NCI-H748 (cell line): ENCODE data around the gene PPARD.
A peak's percentile ranks its signal among the peaks of the same experiment; 100 is the strongest.

Source experiments
- DNase-seq: peaks from one replicate; lab custom pipeline; 2025; ENCODE audit not compliant: unreplicated experiment; lab: John Stamatoyannopoulos, UW

PPARD gene

GRCh38 chr6:35354361-35355135, 12.2 kb downstream of the PPARD start:
- no peak for DNase-seq

GRCh38 chr6:35356391-35356790, 14.0 kb downstream of the PPARD start:
- peak; percentile 24 for DNase-seq

- DNase-seq, result no peak
Observed at GRCh38 chr6:35357677-35358076, 15.3 kb downstream of the PPARD start.

GRCh38 chr6:35358086-35358485, 15.7 kb downstream of the PPARD start:
- no peak for DNase-seq

GRCh38 chr6:35359346-35359743, 17.0 kb downstream of the PPARD start:
- no peak for DNase-seq

GRCh38 chr6:35359744-35360348, 17.5 kb downstream of the PPARD start:
- DNase-seq, result no peak

GRCh38 chr6:35360349-35361138, 18.2 kb downstream of the PPARD start:
- no peak for DNase-seq

- no peak for DNase-seq
Observed at GRCh38 chr6:35362200-35362599, 19.8 kb downstream of the PPARD start.

GRCh38 chr6:35363293-35363750, 21.0 kb downstream of the PPARD start:
- DNase-seq, result peak; percentile 50

GRCh38 chr6:35365594-35366203, 23.3 kb downstream of the PPARD start:
- no peak for DNase-seq

GRCh38 chr6:35366204-35366596, 23.8 kb downstream of the PPARD start:
- DNase-seq, result no peak

GRCh38 chr6:35367646-35368037, 25.3 kb downstream of the PPARD start:
- DNase-seq, result no peak

GRCh38 chr6:35368038-35368887, 25.9 kb downstream of the PPARD start:
- no peak for DNase-seq

- no peak for DNase-seq
Observed at GRCh38 chr6:35370124-35370741, 27.9 kb downstream of the PPARD start.

- DNase-seq, result no peak
Observed at GRCh38 chr6:35370785-35371493, 28.6 kb downstream of the PPARD start.

- no peak for DNase-seq
Observed at GRCh38 chr6:35371494-35372262, 29.3 kb downstream of the PPARD start.

GRCh38 chr6:35372633-35373032, 30.3 kb downstream of the PPARD start:
- no peak for DNase-seq

GRCh38 chr6:35376281-35376680, 33.9 kb downstream of the PPARD start:
- no peak for DNase-seq

- DNase-seq, result no peak
Observed at GRCh38 chr6:35377002-35377401, 34.6 kb downstream of the PPARD start.
